A549 (cell line): ENCODE results near the gene MTFMT.
"Not testable (repeated sequence)": the region's sequence is repeated elsewhere in the genome, so short reads cannot be mapped to it uniquely, and the experiment has no call there.

Source experiments
- POLR2A ChIP-seq: IDR thresholded peaks from 2 replicates; pipeline ENCODE4 v1.6.1; 2012; ENCODE audit warnings: mild to moderate bottlenecking, low read length
- TF ChIP-seq, protein P1 (sequence below): fragments of >200 bp; sonication (Bioruptor Twin); formaldehyde crosslinking; IDR thresholded peaks from 3 replicates; pipeline ENCODE4 v1.5.1; 2016

DNA sequence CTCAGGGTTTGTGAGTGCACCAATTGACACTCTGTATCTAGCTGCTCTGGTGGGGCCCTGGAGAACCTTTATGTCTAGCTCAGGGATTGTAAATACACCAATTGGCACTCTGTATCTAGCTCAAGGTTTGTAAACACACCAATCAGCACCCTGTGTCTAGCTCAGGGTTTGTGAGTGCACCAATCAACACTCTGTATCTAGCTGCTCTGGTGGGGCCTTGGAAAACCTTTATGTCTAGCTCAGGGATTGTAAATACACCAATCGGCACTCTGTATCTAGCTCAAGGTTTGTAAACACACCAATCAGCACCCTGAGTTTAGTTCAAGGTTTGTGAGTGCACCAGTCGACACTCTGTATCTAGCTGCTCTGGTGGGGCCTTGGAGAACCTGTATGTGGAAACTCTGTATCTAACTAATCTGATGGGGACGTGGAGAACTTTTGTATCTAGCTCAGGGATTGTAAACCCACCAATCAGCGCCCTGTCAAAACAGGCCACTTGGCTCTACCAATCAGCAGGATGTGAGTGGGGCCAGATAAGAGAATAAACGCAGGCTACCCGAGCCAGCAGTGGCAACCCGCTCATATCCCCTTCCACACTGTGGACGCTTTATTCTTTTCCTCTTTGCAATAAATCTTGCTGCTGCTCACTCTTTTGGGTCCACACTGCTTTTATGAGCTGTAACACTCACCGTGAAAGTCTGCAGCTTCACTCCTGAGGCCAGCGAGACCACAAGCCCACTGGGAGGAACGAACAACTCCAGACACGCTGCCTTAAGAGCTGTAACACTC, 46.4 kb upstream of the MTFMT start:
- TF ChIP-seq POLR2A: not testable (repeated sequence)
- TF ChIP-seq, protein P1, sequence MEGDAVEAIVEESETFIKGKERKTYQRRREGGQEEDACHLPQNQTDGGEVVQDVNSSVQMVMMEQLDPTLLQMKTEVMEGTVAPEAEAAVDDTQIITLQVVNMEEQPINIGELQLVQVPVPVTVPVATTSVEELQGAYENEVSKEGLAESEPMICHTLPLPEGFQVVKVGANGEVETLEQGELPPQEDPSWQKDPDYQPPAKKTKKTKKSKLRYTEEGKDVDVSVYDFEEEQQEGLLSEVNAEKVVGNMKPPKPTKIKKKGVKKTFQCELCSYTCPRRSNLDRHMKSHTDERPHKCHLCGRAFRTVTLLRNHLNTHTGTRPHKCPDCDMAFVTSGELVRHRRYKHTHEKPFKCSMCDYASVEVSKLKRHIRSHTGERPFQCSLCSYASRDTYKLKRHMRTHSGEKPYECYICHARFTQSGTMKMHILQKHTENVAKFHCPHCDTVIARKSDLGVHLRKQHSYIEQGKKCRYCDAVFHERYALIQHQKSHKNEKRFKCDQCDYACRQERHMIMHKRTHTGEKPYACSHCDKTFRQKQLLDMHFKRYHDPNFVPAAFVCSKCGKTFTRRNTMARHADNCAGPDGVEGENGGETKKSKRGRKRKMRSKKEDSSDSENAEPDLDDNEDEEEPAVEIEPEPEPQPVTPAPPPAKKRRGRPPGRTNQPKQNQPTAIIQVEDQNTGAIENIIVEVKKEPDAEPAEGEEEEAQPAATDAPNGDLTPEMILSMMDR: not testable (repeated sequence)
